Stimulated activated CD8-positive, alpha-beta memory T cell treated with anti-CD3 and anti-CD28 coated beads, Interleukin-15, amount 100 ng/mL, for 1 hour (primary cell): ENCODE data around the gene CTNNA3.

ENCODE experiments used
- DNase-seq: peaks from one replicate; pipeline ENCODE4 v3.0.0-alpha.2; 2020; ENCODE audit warnings: low read depth

Gene CTNNA3

GRCh38 chr10:66929375-66929774 is 766.6 kb downstream of the CTNNA3 start:
- no peak for DNase-seq

- DNase-seq: no peak
These were observed 767.2 kb downstream of the CTNNA3 start for GRCh38 chr10:66928776-66929175.

GRCh38 chr10:66927971-66928770 is 767.8 kb downstream of the CTNNA3 start:
- no peak for DNase-seq

- DNase-seq: no peak
These were observed 768.6 kb downstream of the CTNNA3 start for GRCh38 chr10:66927251-66927935.

DNA sequence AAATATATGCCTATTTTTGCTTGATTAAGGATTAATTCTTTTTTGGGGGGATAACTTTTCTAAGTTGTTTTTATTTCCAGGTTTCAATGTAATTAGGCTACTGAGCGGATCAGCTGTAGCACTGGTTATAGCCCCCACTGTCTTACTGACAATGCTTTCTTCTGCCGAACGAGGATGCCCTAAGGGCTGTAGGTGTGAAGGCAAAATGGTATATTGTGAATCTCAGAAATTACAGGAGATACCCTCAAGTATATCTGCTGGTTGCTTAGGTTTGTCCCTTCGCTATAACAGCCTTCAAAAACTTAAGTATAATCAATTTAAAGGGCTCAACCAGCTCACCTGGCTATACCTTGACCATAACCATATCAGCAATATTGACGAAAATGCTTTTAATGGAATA is 769.2 kb downstream of the CTNNA3 start:
- no peak for DNase-seq

DNA sequence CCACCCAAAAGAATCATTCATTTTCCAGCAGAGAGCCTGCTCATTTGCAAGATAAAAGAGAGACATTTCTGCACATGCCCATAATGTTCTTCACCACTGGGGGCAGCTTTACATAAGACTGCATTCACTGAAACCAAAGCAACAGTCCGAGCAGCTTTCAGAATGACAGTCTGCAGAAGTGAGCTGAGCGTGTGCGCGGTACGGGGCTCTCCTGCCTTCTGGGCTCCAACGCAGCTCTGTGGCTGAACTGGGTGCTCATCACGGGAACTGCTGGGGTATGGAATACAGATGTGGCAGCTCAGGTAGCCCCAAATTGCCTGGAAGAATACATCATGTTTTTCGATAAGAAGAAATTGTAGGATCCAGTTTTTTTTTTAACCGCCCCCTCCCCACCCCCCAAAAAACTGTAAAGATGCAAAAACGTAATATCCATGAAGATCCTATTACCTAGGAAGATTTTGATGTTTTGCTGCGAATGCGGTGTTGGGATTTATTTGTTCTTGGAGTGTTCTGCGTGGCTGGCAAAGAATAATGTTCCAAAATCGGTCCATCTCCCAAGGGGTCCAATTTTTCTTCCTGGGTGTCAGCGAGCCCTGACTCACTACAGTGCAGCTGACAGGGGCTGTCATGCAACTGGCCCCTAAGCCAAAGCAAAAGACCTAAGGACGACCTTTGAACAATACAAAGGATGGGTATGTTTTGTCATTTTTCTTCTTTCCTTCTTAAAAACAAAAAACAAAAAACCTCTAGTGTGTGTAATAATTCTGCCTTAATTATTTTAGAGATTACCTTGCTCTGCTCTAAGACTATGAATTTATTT is 769.9 kb downstream of the CTNNA3 start, which contains the start of gene LRRTM3:
Gene LRRTM3 (plus strand): TSS at position 141 of the 820 bp plus-strand sequence.
- DNase-seq: no peak

GRCh38 chr10:66925373-66925772 is 770.6 kb downstream of the CTNNA3 start:
- no peak for DNase-seq

DNA sequence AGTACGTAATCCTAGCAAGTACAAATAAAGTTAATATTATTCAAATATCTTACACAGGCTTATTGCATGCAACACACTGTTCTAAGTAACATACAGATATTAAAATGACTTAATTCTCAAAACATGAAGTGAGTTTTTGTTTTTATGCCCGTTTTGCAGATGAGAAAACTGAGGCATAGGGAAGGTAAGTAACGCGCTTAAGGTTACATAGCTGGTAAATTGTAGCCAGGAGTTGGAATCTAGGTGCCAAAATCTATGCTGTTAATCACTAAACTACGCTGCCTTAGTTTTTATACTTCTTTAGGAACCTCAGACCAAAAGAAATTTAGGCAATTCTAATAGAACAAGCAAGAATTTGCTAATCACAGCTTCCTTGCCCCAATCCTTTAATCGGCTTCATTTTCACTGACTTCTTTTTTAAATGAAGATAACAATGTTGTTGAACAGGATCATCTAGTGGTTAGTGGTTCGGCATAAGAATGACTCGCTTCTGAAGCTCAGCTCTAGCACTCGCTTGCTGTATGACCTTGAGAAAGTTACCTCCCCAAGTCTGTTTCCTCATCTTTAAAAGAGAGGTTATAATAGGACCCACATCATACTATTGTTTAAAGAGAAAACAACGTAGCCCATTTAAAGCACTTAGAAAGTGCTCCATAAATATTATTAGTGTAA is 771.2 kb downstream of the CTNNA3 start:
- no peak for DNase-seq

- DNase-seq: no peak
These were observed 776.7 kb downstream of the CTNNA3 start for GRCh38 chr10:66919248-66919647.

GRCh38 chr10:66917104-66917503 is 778.9 kb downstream of the CTNNA3 start:
- no peak for DNase-seq

DNA sequence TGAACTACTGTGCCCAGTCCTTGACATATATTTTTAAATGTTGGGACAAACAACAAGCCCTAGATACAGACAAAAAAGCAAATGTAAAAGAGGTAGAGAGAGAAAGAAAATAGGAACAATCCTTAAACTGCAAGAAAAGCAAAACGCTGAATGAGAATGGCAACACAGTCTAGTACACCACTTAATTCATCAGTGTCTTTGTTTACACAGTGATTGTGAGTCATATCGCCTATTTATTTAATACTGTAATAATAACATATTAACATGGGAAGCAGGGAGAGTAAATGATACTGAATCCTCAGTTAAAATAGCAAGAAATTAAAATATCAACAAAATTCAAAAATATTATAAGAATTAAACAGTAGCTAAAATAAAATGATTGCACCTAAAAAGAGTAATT is 780.0 kb downstream of the CTNNA3 start:
- no peak for DNase-seq

DNA sequence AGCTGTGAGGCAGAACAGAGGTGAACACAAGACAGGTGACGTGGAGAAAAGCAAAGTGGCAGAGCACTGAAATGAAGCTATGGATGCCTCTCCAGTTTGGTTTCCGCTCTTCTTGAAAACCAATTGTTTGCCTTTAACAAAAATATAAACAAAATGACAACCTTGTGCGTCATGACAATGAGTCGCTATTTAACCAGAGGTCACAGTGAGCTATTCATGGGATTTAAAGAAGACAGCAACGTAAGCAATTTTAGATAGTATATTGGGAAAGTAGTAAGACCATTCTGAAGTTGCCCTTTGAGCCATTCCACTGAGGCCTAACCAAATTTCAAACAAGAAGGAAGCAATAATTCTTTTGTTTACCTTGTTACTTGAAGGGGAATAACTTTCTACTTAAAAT is 785.3 kb downstream of the CTNNA3 start:
- DNase-seq: no peak

DNA sequence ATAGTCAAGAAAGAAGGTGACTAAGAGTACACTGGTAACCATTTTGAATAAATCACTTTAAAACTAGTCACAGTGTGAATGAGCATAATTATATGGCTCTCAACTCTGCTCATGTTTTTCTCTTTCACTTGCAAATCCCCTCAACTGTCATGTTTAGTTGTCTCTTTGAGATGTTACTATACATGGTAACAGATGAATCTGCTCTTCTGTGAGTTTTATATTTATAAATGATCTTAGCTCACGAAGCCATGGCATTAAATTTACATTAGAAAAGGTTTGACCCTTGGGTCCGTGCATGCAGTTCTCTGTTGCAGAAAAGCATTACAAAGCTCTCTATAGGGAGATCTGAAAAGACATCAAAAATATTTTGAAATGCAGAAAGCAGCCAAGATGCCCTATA is 803.1 kb downstream of the CTNNA3 start:
- no peak for DNase-seq

DNA sequence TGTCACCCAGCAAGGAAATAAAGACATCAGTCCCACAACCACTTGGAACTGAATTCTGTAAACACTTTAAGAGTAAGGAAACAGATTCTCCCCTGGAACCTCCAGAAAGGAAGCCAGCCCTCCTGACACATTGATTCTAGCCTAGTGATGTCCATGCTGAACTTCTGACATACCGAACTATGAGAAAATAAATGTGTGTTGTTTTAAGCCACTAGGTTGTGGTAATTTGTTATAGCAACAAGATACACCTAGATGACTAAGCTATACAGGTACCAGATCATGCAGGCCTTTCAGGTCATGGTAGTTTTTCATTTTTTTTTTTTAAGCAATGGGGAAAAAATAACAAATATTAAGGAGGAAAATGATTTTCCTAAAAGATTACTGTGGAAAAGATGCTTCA is 807.8 kb downstream of the CTNNA3 start:
- no peak for DNase-seq

GRCh38 chr10:66886848-66887247 is 809.1 kb downstream of the CTNNA3 start:
- no peak for DNase-seq

DNA sequence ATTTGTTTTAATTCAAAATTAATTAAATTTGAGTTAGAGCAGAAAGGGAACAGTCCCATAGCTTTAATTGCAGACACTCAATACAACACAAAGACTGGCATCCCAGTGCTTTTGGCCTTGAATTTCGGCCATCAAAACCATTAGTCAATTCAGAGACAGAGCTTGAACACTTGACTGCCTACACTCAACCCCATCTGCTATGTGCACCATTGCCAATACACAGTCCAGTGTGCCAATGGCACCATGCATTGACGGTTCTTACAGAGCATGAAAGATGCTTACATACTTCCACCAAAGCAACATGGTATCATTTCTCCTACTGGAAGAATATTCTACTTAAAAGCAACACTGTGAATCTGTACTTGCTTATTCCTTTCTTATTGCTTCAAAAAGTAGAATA is 813.7 kb downstream of the CTNNA3 start:
- DNase-seq: no peak

DNA sequence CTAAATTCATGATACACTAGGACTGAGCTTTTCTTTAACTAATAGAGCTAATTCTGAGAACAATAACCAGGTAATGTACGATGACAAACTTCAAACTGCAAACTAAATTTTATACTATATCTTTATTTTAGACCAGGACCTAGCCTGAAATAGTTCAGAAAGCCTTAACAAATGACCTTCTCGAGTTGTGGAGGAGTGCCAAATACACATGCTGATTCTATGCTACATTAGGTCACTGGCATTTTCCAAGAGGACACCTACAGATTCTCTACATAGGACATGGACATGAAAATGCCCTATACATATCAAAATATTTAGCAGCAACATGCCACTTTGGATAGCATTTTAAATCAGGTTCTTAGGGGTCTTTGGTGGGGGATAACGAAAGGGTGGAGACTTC is 814.2 kb downstream of the CTNNA3 start:
- DNase-seq: no peak

- no peak for DNase-seq
These were observed 815.2 kb downstream of the CTNNA3 start for GRCh38 chr10:66880826-66881225.

DNA sequence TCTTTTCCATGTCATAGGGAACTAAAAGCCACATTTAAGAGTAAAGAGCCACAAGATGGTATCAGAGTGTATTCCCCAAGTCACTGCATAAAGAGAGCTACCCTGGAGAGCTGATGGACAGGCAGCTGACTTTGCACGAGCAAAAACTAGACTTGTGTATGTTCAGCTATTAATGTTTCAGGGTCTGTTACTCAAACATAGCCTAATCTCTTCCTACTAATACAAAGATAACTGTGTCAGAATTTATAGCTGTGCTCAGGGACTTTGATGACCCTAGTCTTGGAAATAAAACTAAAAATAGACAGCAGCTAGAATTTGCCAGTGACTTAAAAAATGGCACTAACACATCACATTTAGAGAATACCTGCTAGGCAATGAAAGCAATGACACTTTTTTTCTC is 815.7 kb downstream of the CTNNA3 start:
- DNase-seq: no peak

DNA sequence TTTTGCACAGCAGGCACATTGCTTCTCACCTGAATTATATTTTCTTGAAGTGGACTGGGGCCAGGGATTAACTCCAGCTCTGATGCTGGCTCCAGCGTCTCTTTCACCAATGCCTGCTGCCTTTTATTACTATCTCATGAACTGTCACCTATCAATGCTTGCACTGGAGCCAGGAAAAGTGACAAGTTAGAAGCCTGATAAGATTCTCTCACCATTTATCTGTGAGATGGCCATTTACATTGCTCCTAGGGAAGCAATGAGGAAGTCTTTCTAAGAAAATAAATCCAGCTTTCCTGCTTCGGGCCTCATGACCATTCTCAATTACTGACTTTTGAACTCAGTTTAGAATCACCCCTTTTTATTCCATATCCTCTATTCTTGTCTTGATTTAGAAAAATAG is 818.6 kb downstream of the CTNNA3 start:
- no peak for DNase-seq

- DNase-seq: no peak
These were observed 826.4 kb downstream of the CTNNA3 start for GRCh38 chr10:66869635-66870034.

GRCh38 chr10:66862687-66863258 is 833.2 kb downstream of the CTNNA3 start:
- DNase-seq: no peak
